ENCODE results near the gene TMEM175. TPM values are rescaled to one million over a fixed set of nuclear protein-coding genes. Genes with fewer than 3 reads are reported as not detected.

The TMEM175 gene
- total RNA-seq = 10 to 100 TPM; 33.3 to 61.2 (median 39.0) TPM

- 0 to 1% methylated on average over 48 to 64 of the region's 99 CpGs for WGBS, 2 donors
- Histone ChIP-seq H3K27me3 (no peaks in the 10 kb centered on the region), H3K36me3 (no peaks in the 10 kb centered on the region), H3K4me3 (peak within 1 kb of the TSS; percentile 88 to 100 (median 98)), H3K27ac (peak within 1 kb of the TSS; percentile 77 to 98 (median 92)), H3K4me1 (peaks cover 5 to 63% (median 32%) of the 10 kb centered on the region in 4 donors), H3K9me3 (no peaks in the 10 kb centered on the region)
- TF ChIP-seq CTCF (IDR thresholded peaks at IDR 0.05) (peak in 2 of 5 experiments; percentile 43 to 70), POLR2A (IDR thresholded peaks at IDR 0.05) (peak; percentile 47 to 81), EP300 (IDR thresholded peaks at IDR 0.05) (peak in 1 of 2 donors; percentile 72)
- peak; percentile 90 to 93 for DNase-seq (ENCODE audit: low spot score in 2 of 2)
Observed at GRCh38 chr4:931960-932712, at the start of gene TMEM175, which contains the start of gene GAK. TMEM175 (plus strand) TSS chr4:932460; CDS start chr4:947740, 15,280 bp downstream. GAK (minus strand) TSS chr4:932316; CDS start chr4:932187, 129 bp downstream.

DNA sequence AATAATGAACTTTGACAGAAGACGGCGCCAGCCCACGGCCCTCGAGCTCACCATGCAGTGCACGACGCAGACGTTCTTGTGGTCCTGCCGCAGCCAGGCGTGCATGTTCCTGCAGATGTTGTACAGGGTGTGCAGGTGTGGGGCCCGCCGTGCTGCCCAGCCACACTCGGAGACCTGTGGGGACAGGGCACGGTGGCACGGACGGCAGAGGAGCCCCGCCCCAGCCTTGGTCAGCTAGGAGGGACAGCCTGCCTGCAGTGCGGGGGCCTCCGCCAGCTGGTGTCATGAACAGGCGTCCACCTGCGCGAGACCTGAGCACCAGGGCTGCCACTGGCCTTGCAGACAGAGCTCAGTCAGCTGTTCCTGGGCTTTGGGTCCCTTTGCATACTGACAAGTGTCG is 49.6 kb upstream of the TMEM175 start:
- 92 to 95% methylated on average over 12 to 21 of the region's 22 CpGs for WGBS, 2 donors
- H3K27ac ChIP-seq = no peak overlapping the region
- H3K27me3 ChIP-seq = no peaks in the 10 kb centered on the region
- TF ChIP-seq POLR2A (IDR thresholded peaks at IDR 0.05) (no peak), EP300 (IDR thresholded peaks at IDR 0.05) (no peak), CTCF (IDR thresholded peaks at IDR 0.05) (no peak)
- H3K36me3 ChIP-seq = peaks cover 0 to 100% (median 32%) of the 10 kb centered on the region in 3 donors
- H3K9me3 ChIP-seq = no peaks in the 10 kb centered on the region
- no peaks in the 10 kb centered on the region for H3K4me1 ChIP-seq
- no peak for DNase-seq (ENCODE audit: low spot score in 2 of 2)
- no peak overlapping the region for H3K4me3 ChIP-seq

- Histone ChIP-seq H3K4me1 (no peaks in the 10 kb centered on the region), H3K27me3 (no peaks in the 10 kb centered on the region), H3K36me3 (peaks cover 0 to 100% (median 32%) of the 10 kb centered on the region in 3 donors), H3K9me3 (no peaks in the 10 kb centered on the region), H3K4me3 (no peak overlapping the region), H3K27ac (no peak overlapping the region)
- 90 to 94% methylated on average over 20 to 23 of the region's 26 CpGs for WGBS, 2 donors
- no peak for DNase-seq (ENCODE audit: low spot score in 2 of 2)
- TF ChIP-seq POLR2A (IDR thresholded peaks at IDR 0.05) = no peak
- no peak for TF ChIP-seq CTCF (IDR thresholded peaks at IDR 0.05)
- TF ChIP-seq EP300 (IDR thresholded peaks at IDR 0.05) = no peak
Observed at GRCh38 chr4:883377-884095, 48.7 kb upstream of the TMEM175 start.

DNA sequence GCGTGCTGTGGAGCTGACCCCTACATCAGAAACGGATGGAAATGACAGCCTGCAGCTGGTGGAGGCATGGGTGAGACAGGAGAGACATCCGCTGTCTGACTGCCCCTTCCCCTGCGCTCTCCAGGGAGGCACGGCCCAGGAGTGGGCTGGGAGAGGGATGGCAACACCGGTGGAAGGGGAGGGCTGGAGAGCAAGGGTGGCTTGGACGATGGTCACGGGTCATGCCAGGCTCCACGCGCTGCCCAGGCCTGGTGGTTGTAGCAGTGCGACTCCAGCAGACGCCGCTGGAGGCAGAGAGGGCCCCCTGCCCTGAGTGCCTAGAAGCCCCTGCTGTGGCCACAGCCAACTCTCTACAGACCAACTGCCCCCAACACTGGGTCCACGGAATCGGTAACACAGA is 48.0 kb upstream of the TMEM175 start:
- Histone ChIP-seq H3K4me3 (no peak overlapping the region), H3K27me3 (no peaks in the 10 kb centered on the region), H3K4me1 (no peaks in the 10 kb centered on the region), H3K27ac (no peak overlapping the region), H3K36me3 (peaks cover 0 to 100% (median 28%) of the 10 kb centered on the region in 3 donors), H3K9me3 (no peaks in the 10 kb centered on the region)
- TF ChIP-seq CTCF (IDR thresholded peaks at IDR 0.05) (no peak), EP300 (IDR thresholded peaks at IDR 0.05) (no peak), POLR2A (IDR thresholded peaks at IDR 0.05) (no peak)
- WGBS, 2 donors = 85 to 87% methylated on average over 7 to 15 of the region's 15 CpGs
- DNase-seq (ENCODE audit: low spot score in 2 of 2) = no peak

DNA sequence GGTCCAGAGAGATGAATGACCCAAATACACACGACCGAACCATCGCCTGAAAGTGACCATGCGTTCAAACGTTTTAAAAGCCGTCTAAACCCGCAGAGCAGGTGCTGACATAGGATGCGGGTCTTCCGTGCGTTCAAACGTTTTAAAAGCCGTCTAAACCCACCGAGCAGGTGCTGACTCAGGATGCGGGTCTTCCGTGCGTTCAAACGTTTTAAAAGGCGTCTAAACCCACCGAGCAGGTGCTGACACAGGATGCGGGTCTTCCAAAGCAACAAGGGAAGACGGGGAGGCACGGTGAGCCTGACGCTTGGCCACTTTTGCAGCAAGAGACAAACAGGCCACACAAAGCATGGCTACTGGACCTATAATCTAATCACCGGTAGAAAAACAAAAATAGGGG is 47.4 kb upstream of the TMEM175 start:
- 92 to 95% methylated on average over 24 of the region's 24 CpGs for WGBS, 2 donors

More for the DNA sequence above, 47.4 kb upstream of the TMEM175 start:
- Histone ChIP-seq H3K4me1 (no peaks in the 10 kb centered on the region), H3K27me3 (no peaks in the 10 kb centered on the region), H3K9me3 (no peaks in the 10 kb centered on the region), H3K36me3 (peaks cover 0 to 100% (median 28%) of the 10 kb centered on the region in 3 donors), H3K27ac (no peak overlapping the region), H3K4me3 (no peak overlapping the region)
- TF ChIP-seq EP300 (IDR thresholded peaks at IDR 0.05) = no peak
- TF ChIP-seq CTCF (IDR thresholded peaks at IDR 0.05) = no peak
- TF ChIP-seq POLR2A (IDR thresholded peaks at IDR 0.05) = no peak
- no peak for DNase-seq (ENCODE audit: low spot score in 2 of 2)

Data from tibial nerve (tissue), 4 donors.